ENCODE results near the gene CDH24. TPM values are rescaled to one million over a fixed set of nuclear protein-coding genes. Genes with fewer than 3 reads are reported as not detected.

The CDH24 gene
- total and polyA plus RNA-seq, 2 of the 13 experiments (the other 11 are each of a cell fraction or from before 2014, with no cell fraction given) = 0.69 to 0.99 TPM

DNA sequence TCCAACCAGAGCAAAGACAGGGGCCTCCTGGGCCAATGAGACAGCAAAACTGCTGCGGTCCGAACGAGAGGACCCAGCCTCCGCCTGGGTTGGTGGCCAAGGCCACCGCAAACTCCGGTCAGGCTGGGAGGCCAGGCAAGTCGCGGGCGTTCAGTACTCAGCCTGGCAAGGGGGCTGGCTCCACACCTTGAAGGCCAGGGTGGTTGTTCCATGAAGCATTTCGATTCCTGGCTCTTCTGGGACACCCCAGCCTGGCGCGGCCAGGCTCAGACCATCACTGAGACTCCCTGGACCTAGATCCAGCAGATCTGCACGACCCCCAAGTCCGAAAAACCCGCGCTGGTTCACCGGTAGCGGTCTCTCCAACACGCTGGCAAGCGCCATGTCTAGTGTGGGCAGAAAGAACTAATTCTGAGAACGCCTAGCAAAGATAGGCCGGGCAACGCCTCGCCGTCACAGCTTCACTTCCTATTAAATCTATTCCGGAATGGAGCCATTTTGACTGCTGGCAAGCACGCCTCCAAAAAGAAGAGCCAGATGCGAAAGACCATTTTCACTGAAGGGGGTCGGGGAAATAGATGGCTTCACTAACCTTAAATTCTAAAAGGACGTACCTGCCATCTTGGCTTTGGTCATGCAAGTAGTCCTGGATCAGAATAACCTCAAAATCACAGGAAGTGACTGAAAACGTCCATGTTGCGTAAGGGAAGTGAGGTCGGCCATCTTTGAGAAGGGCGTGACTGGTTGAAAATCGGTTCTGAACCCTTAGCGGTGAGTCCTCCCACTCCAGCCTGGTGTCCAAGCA, 22.6 kb downstream of the CDH24 start, which contains the start of gene PSMB5 (continued):
- TF ChIP-seq ZNF20 (CRISPR knock-in tag; IDR thresholded peaks at IDR 0.05) = peak; percentile 96; the same call in 1 of the 2 replicates
- TF ChIP-seq TRIM24 (CRISPR knock-in tag; IDR thresholded peaks at IDR 0.05) = no peak
- TF ChIP-seq GPN1 (CRISPR knock-in tag; IDR thresholded peaks at IDR 0.05; ENCODE audit: borderline replicate concordance) = no peak
- TF ChIP-seq, protein P1, sequence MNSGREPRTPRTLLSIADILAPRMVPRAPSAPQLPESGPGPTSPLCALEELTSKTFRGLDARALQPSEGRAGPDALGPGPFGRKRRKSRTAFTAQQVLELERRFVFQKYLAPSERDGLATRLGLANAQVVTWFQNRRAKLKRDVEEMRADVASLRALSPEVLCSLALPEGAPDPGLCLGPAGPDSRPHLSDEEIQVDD (CRISPR knock-in tag; IDR thresholded peaks at IDR 0.05; ENCODE audit: borderline replicate concordance) = peak; percentile 92; the same call in 1 of the 2 replicates
- TF ChIP-seq, protein P2, sequence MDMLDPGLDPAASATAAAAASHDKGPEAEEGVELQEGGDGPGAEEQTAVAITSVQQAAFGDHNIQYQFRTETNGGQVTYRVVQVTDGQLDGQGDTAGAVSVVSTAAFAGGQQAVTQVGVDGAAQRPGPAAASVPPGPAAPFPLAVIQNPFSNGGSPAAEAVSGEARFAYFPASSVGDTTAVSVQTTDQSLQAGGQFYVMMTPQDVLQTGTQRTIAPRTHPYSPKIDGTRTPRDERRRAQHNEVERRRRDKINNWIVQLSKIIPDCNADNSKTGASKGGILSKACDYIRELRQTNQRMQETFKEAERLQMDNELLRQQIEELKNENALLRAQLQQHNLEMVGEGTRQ (IDR thresholded peaks at IDR 0.05; ENCODE audit: low read depth, low read length) = peak; percentile 5; the same call in 1 of the 2 replicates
- TF ChIP-seq, protein P2 (CRISPR knock-in tag; IDR thresholded peaks at IDR 0.05; ENCODE audit: borderline replicate concordance) = no peak; the same call in 1 of the 2 replicates
- peak; percentile 21; the same call in 1 of the 2 replicates for TF ChIP-seq ZNF652 (CRISPR knock-in tag; IDR thresholded peaks at IDR 0.05; ENCODE audit: borderline replicate concordance, low read depth)
- TF ChIP-seq, protein P3, sequence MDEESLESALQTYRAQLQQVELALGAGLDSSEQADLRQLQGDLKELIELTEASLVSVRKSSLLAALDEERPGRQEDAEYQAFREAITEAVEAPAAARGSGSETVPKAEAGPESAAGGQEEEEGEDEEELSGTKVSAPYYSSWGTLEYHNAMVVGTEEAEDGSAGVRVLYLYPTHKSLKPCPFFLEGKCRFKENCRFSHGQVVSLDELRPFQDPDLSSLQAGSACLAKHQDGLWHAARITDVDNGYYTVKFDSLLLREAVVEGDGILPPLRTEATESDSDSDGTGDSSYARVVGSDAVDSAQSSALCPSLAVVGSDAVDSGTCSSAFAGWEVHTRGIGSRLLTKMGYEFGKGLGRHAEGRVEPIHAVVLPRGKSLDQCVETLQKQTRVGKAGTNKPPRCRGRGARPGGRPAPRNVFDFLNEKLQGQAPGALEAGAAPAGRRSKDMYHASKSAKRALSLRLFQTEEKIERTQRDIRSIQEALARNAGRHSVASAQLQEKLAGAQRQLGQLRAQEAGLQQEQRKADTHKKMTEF (CRISPR knock-in tag; IDR thresholded peaks at IDR 0.05) = peak; percentile 96
- TF ChIP-seq, protein P4, sequence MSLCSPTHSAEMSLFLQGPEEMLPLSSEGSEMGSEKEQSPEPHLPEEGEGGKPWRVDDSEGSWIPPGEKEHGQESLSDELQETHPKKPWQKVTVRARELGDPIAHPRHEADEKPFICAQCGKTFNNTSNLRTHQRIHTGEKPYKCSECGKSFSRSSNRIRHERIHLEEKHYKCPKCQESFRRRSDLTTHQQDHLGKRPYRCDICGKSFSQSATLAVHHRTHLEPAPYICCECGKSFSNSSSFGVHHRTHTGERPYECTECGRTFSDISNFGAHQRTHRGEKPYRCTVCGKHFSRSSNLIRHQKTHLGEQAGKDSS (CRISPR knock-in tag; IDR thresholded peaks at IDR 0.05; ENCODE audit: borderline replicate concordance, low read depth) = peak; percentile 86; the same call in 1 of the 2 replicates
- TF ChIP-seq MYNN (CRISPR knock-in tag; IDR thresholded peaks at IDR 0.05; ENCODE audit: low read depth) = no peak; the same call in 1 of the 2 replicates
- TF ChIP-seq GZF1 (CRISPR knock-in tag; IDR thresholded peaks at IDR 0.05) = peak; percentile 92
- peak; percentile 96 for TF ChIP-seq TARDBP (CRISPR knock-in tag; IDR thresholded peaks at IDR 0.05)
- TF ChIP-seq, protein P5, sequence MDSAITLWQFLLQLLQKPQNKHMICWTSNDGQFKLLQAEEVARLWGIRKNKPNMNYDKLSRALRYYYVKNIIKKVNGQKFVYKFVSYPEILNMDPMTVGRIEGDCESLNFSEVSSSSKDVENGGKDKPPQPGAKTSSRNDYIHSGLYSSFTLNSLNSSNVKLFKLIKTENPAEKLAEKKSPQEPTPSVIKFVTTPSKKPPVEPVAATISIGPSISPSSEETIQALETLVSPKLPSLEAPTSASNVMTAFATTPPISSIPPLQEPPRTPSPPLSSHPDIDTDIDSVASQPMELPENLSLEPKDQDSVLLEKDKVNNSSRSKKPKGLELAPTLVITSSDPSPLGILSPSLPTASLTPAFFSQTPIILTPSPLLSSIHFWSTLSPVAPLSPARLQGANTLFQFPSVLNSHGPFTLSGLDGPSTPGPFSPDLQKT (CRISPR knock-in tag; IDR thresholded peaks at IDR 0.05; ENCODE audit: borderline replicate concordance) = no peak
- no peak for TF ChIP-seq PRPF4 (IDR thresholded peaks at IDR 0.05; ENCODE audit: low read depth, low read length, poor library complexity, severe bottlenecking)
- TF ChIP-seq, protein P6, sequence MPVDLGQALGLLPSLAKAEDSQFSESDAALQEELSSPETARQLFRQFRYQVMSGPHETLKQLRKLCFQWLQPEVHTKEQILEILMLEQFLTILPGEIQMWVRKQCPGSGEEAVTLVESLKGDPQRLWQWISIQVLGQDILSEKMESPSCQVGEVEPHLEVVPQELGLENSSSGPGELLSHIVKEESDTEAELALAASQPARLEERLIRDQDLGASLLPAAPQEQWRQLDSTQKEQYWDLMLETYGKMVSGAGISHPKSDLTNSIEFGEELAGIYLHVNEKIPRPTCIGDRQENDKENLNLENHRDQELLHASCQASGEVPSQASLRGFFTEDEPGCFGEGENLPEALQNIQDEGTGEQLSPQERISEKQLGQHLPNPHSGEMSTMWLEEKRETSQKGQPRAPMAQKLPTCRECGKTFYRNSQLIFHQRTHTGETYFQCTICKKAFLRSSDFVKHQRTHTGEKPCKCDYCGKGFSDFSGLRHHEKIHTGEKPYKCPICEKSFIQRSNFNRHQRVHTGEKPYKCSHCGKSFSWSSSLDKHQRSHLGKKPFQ (CRISPR knock-in tag; IDR thresholded peaks at IDR 0.05; ENCODE audit: insufficient replicate concordance) = peak; percentile 97
- no peak; the same call in none of the 2 replicates for TF ChIP-seq ZNF292 (CRISPR knock-in tag; IDR thresholded peaks at IDR 0.05; ENCODE audit: borderline replicate concordance, low read depth)
- TF ChIP-seq NR2F1 (CRISPR knock-in tag; IDR thresholded peaks at IDR 0.05) = peak in 1 of 2 experiments; percentile 58; a peak in 1 of 4 replicates
- TF ChIP-seq KAT8 (CRISPR knock-in tag; IDR thresholded peaks at IDR 0.05) = peak; percentile 93
- TF ChIP-seq ZNF850 (CRISPR knock-in tag; conservative IDR thresholded peaks at IDR 0.05) = no peak
- TF ChIP-seq CEBPB (IDR thresholded peaks at IDR 0.05; ENCODE audit: borderline replicate concordance, low read depth, low read length) = peak; percentile 99
